ENCODE results near the gene PARVA.

DNA sequence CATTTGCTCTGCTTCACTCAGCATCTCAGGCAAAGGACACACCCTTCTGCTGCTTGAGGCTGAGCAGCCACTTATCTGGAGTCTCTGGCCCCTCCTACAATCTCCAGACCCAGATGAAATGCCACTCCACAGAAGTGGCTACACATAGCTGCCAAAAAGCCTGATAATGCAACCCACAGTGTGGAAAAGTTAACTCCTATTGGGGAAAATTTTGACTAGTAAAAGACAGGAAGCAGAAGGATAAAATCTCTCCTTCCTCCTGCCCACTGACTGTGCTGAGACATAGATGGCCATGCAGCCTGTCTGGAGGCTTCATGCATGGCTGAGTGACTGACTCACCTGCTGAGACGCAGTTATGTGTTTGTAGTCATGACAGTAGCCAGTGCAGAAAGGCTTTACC is 204.6 kb downstream of the PARVA start:
- no peak for TF ChIP-seq ZBTB33 (IDR thresholded peaks at IDR 0.05)
- no peak for TF ChIP-seq CTCF (IDR thresholded peaks at IDR 0.05; ENCODE audit: low read depth, low read length, missing input control)
- TF ChIP-seq MAX (IDR thresholded peaks at IDR 0.05) = no peak
- TF ChIP-seq EGR1 (IDR thresholded peaks at IDR 0.05; ENCODE audit: low read depth in 2 of 2) = no peak

Measured in liver (tissue), 3 donors.